ENCODE measurements around the gene NTSR1.

NTSR1 gene

DNA sequence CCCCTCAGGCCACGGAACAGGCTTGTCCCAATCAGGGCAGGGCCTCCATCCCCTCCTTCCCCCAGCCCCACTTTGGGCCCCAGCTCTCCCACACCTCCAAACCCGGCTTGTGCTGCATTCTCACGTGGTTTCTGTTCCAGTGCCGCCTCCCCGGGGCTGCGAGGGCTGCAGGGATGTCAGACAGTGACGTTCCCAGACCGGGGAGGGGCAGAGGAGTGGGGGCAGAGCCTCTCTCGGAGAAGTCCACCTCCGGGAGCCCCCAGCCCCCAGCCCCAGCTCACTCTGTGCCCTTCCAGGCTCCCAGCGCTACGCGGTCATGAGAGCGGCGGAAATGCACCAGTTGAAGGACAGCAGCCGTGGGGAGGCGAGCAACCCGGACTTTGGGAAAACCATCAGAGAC is 47.9 kb upstream of the NTSR1 start:
- Histone ChIP-seq H3K9me2 (replicated peaks; ENCODE audit: control insufficient read depth, low read length) (no peaks in the 10 kb centered on the region), H3K9me3 (ENCODE audit: control insufficient read depth, insufficient read depth, low read length) (no peaks in the 10 kb centered on the region), H3K4me2 (ENCODE audit: low read length) (no peak overlapping the region), H3K36me3 (ENCODE audit: control insufficient read depth, low read length) (peaks cover 81% of the 10 kb centered on the region), H3F3A (ENCODE audit: control insufficient read depth, insufficient read depth) (no peaks in the 10 kb centered on the region), H3K4me1 (ENCODE audit: control insufficient read depth, low read length) (no peaks in the 10 kb centered on the region), H3K4me3 (ENCODE audit: low read length) (no peak overlapping the region), H3K79me2 (ENCODE audit: control insufficient read depth, low read length) (peaks cover 31% of the 10 kb centered on the region), H4K20me1 (ENCODE audit: control insufficient read depth, insufficient read depth, low read depth, low read length) (0 out of 2 replicates have a peak, but pooled peaks cover 10% of the 10 kb centered on the region), H3K27me3 (ENCODE audit: control insufficient read depth, low read length) (no peaks in the 10 kb centered on the region), H3K27ac (ENCODE audit: low read depth, low read length) (no peak overlapping the region)
- TF ChIP-seq, protein P1, sequence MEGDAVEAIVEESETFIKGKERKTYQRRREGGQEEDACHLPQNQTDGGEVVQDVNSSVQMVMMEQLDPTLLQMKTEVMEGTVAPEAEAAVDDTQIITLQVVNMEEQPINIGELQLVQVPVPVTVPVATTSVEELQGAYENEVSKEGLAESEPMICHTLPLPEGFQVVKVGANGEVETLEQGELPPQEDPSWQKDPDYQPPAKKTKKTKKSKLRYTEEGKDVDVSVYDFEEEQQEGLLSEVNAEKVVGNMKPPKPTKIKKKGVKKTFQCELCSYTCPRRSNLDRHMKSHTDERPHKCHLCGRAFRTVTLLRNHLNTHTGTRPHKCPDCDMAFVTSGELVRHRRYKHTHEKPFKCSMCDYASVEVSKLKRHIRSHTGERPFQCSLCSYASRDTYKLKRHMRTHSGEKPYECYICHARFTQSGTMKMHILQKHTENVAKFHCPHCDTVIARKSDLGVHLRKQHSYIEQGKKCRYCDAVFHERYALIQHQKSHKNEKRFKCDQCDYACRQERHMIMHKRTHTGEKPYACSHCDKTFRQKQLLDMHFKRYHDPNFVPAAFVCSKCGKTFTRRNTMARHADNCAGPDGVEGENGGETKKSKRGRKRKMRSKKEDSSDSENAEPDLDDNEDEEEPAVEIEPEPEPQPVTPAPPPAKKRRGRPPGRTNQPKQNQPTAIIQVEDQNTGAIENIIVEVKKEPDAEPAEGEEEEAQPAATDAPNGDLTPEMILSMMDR (IDR thresholded peaks at IDR 0.05; ENCODE audit: low read depth, low read length, poor library complexity, severe bottlenecking): no peak
- TF ChIP-seq EZH2phosphoT487 (IDR thresholded peaks at IDR 0.05; ENCODE audit: borderline replicate concordance, low read length): no peak

GRCh38 chr20:62661647-62662046 is 47.0 kb upstream of the NTSR1 start:
- Histone ChIP-seq H3K36me3 (ENCODE audit: control insufficient read depth, low read length) (peaks cover 78% of the 10 kb centered on the region), H3K27ac (ENCODE audit: low read depth, low read length) (no peak overlapping the region)

GRCh38 chr20:62662422-62662821 is 46.2 kb upstream of the NTSR1 start:
- Histone ChIP-seq H3K9me2 (replicated peaks; ENCODE audit: control insufficient read depth, low read length) (no peaks in the 10 kb centered on the region), H3K27me3 (ENCODE audit: control insufficient read depth, low read length) (no peaks in the 10 kb centered on the region), H3K4me2 (ENCODE audit: low read length) (no peak overlapping the region), H3K4me1 (ENCODE audit: control insufficient read depth, low read length) (no peaks in the 10 kb centered on the region), H3K4me3 (ENCODE audit: low read length) (no peak overlapping the region), H3K36me3 (ENCODE audit: control insufficient read depth, low read length) (peaks cover 78% of the 10 kb centered on the region), H3K79me2 (ENCODE audit: control insufficient read depth, low read length) (peaks cover 15% of the 10 kb centered on the region), H3F3A (ENCODE audit: control insufficient read depth, insufficient read depth) (no peaks in the 10 kb centered on the region), H3K9me3 (ENCODE audit: control insufficient read depth, insufficient read depth, low read length) (no peaks in the 10 kb centered on the region), H4K20me1 (ENCODE audit: control insufficient read depth, insufficient read depth, low read depth, low read length) (no peaks in the 10 kb centered on the region), H3K27ac (ENCODE audit: low read depth, low read length) (no peak overlapping the region)
- no peak for TF ChIP-seq EZH2phosphoT487 (IDR thresholded peaks at IDR 0.05; ENCODE audit: borderline replicate concordance, low read length)
- TF ChIP-seq, protein P1 (IDR thresholded peaks at IDR 0.05; ENCODE audit: low read depth, low read length, poor library complexity, severe bottlenecking): no peak

More at GRCh38 chr20:62661647-62662046, 47.0 kb upstream of the NTSR1 start:
- Histone ChIP-seq H4K20me1 (ENCODE audit: control insufficient read depth, insufficient read depth, low read depth, low read length) (0 out of 2 replicates have a peak, but pooled peaks cover 2% of the 10 kb centered on the region), H3K79me2 (ENCODE audit: control insufficient read depth, low read length) (peaks cover 23% of the 10 kb centered on the region), H3K9me3 (ENCODE audit: control insufficient read depth, insufficient read depth, low read length) (no peaks in the 10 kb centered on the region), H3K27me3 (ENCODE audit: control insufficient read depth, low read length) (no peaks in the 10 kb centered on the region), H3K9me2 (replicated peaks; ENCODE audit: control insufficient read depth, low read length) (no peaks in the 10 kb centered on the region), H3K4me3 (ENCODE audit: low read length) (no peak overlapping the region), H3K4me1 (ENCODE audit: control insufficient read depth, low read length) (no peaks in the 10 kb centered on the region), H3F3A (ENCODE audit: control insufficient read depth, insufficient read depth) (no peaks in the 10 kb centered on the region), H3K4me2 (ENCODE audit: low read length) (no peak overlapping the region)
- TF ChIP-seq, protein P1 (IDR thresholded peaks at IDR 0.05; ENCODE audit: low read depth, low read length, poor library complexity, severe bottlenecking): no peak
- TF ChIP-seq EZH2phosphoT487 (IDR thresholded peaks at IDR 0.05; ENCODE audit: borderline replicate concordance, low read length): no peak

Data from DOHH2 (cell line).